SK-N-SH treated with all-trans-retinoic acid at 6 μM for 48 hours (cell line): ENCODE measurements around the gene CPA2.

Experiments used
- ATAC-seq: fragments of 200-7000 bp; cut with Tn5 transposase; 3 replicates; pipeline ENCODE4 v1.9.1; 2020; ENCODE audit warnings: mild to moderate bottlenecking, moderate library complexity
- ARNTL ChIP-seq: fragments of 450-650 bp; formaldehyde crosslinking; IDR thresholded peaks from 2 replicates; pipeline ENCODE4 v1.5.0; 2020; ENCODE audit warnings: low read depth, mild to moderate bottlenecking, moderate library complexity, borderline replicate concordance
- BACH2 ChIP-seq: fragments of 250-450 bp; sonication (Bioruptor Pico); IDR thresholded peaks from 2 replicates; pipeline ENCODE4 v1.9.0; 2021; ENCODE audit warnings: mild to moderate bottlenecking, borderline replicate concordance
- CSDC2 ChIP-seq: fragments of 250-450 bp; sonication (Bioruptor Pico); IDR thresholded peaks from 2 replicates; pipeline ENCODE4 v1.5.0; 2020; ENCODE audit warnings: mild to moderate bottlenecking, moderate library complexity
- ESRRG ChIP-seq: fragments of 250-450 bp; sonication (Bioruptor Pico); IDR thresholded peaks from 2 replicates; pipeline ENCODE4 v1.6.1; 2021; ENCODE audit warnings: mild to moderate bottlenecking
- GLIS3 ChIP-seq: fragments of 250-450 bp; sonication (Bioruptor Pico); IDR thresholded peaks from 2 replicates; pipeline ENCODE4 v1.5.0; 2020; ENCODE audit warnings: mild to moderate bottlenecking, moderate library complexity
- ISL1 ChIP-seq: fragments of 250-450 bp; sonication (Bioruptor Pico); IDR thresholded peaks from 2 replicates; pipeline ENCODE4 v2.1.2; 2022; ENCODE audit warnings: mild to moderate bottlenecking, moderate library complexity
- OSR1 ChIP-seq: fragments of 250-450 bp; sonication (Bioruptor Pico); IDR thresholded peaks from 2 replicates; pipeline ENCODE4 v1.8.0; 2022; ENCODE audit warnings: moderate library complexity, mild to moderate bottlenecking, inconsistent platforms
- PPARA ChIP-seq: fragments of 250-450 bp; sonication (Bioruptor Pico); IDR thresholded peaks from 2 replicates; pipeline ENCODE4 v1.5.0; 2020; ENCODE audit warnings: mild to moderate bottlenecking, borderline replicate concordance
- RARB ChIP-seq: fragments of 250-450 bp; sonication (Bioruptor Pico); IDR thresholded peaks from 2 replicates; pipeline ENCODE4 v1.8.0; 2021; ENCODE audit warnings: mild to moderate bottlenecking, moderate library complexity
- SNAI2 ChIP-seq: fragments of 250-450 bp; sonication (Bioruptor Pico); IDR thresholded peaks from 2 replicates; pipeline ENCODE4 v1.5.0; 2020; ENCODE audit warnings: mild to moderate bottlenecking, moderate library complexity
- TCF4 ChIP-seq: fragments of 250-450 bp; sonication (Bioruptor Pico); IDR thresholded peaks from 2 replicates; pipeline ENCODE4 v1.8.0; 2021; ENCODE audit warnings: mild to moderate bottlenecking, moderate library complexity, borderline replicate concordance
- TOX ChIP-seq: fragments of 250-450 bp; sonication (Bioruptor Pico); IDR thresholded peaks from 2 replicates; pipeline ENCODE4 v1.8.0; 2021; ENCODE audit warnings: mild to moderate bottlenecking, moderate library complexity, borderline replicate concordance
- ZC3H10 ChIP-seq: fragments of 250-450 bp; sonication (Bioruptor Pico); IDR thresholded peaks from 2 replicates; pipeline ENCODE4 v1.5.1; 2021; ENCODE audit warnings: mild to moderate bottlenecking, moderate library complexity
- ZFP3 ChIP-seq: fragments of 250-450 bp; sonication (Bioruptor Pico); IDR thresholded peaks from 2 replicates; pipeline ENCODE4 v1.5.0; 2020; ENCODE audit warnings: mild to moderate bottlenecking, moderate library complexity
- ZFP30 ChIP-seq: fragments of 450-650 bp; formaldehyde crosslinking; IDR thresholded peaks from 2 replicates; pipeline ENCODE4 v1.5.0; 2022; ENCODE audit warnings: mild to moderate bottlenecking, moderate library complexity
- ZNF565 ChIP-seq: fragments of 450-650 bp; formaldehyde crosslinking; conservative IDR thresholded peaks from 2 replicates; pipeline ENCODE4 v1.5.0; 2020; ENCODE audit warnings: low read depth, mild to moderate bottlenecking, moderate library complexity
- ZNF70 ChIP-seq: fragments of 450-650 bp; formaldehyde crosslinking; IDR thresholded peaks from 2 replicates; pipeline ENCODE4 v1.5.0; 2020; ENCODE audit warnings: mild to moderate bottlenecking, moderate library complexity
- ZNF8 ChIP-seq: fragments of 450-650 bp; formaldehyde crosslinking; IDR thresholded peaks from 2 replicates; pipeline ENCODE4 v1.5.0; 2020; ENCODE audit warnings: mild to moderate bottlenecking, moderate library complexity
- TF ChIP-seq, protein P1 (sequence below): fragments of 250-450 bp; sonication (Bioruptor Pico); IDR thresholded peaks from 2 replicates; pipeline ENCODE4 v1.8.0; 2020; ENCODE audit warnings: mild to moderate bottlenecking, moderate library complexity, borderline replicate concordance
- TF ChIP-seq, protein P2 (sequence below): fragments of 250-450 bp; sonication (Bioruptor Pico); IDR thresholded peaks from 2 replicates; pipeline ENCODE4 v1.8.0; 2021; ENCODE audit warnings: low read depth, mild to moderate bottlenecking, moderate library complexity, borderline replicate concordance
- TF ChIP-seq, protein P3 (sequence below): fragments of 250-450 bp; sonication (Bioruptor Pico); IDR thresholded peaks from 2 replicates; pipeline ENCODE4 v1.5.1; 2021; ENCODE audit warnings: mild to moderate bottlenecking, moderate library complexity

Gene CPA2

DNA sequence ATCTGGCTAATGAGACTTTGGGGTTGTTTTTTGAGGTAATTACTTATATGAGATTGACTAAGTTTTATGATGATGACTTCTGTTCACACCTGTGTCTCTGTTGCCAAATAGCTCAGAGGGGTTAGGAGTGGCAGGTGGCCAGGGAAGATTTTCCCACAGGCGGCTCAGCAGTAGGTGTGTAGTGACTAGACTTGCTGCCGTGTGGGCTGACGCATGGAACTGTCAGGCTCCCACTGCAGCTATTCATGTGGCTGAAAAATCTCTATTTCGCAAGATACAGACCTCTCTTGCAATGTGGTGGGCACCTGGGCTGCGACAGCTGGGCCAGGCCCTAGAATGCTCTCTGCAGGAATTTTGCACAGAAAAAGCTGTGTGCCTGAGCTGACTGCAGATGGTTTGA lies 27.7 kb downstream of the CPA2 start:
- TF ChIP-seq ISL1 (CRISPR knock-in tag) (no peak), TCF4 (CRISPR knock-in tag) (no peak), ZC3H10 (CRISPR knock-in tag) (no peak), RARB (CRISPR knock-in tag) (no peak)
- no peak for ATAC-seq

DNA sequence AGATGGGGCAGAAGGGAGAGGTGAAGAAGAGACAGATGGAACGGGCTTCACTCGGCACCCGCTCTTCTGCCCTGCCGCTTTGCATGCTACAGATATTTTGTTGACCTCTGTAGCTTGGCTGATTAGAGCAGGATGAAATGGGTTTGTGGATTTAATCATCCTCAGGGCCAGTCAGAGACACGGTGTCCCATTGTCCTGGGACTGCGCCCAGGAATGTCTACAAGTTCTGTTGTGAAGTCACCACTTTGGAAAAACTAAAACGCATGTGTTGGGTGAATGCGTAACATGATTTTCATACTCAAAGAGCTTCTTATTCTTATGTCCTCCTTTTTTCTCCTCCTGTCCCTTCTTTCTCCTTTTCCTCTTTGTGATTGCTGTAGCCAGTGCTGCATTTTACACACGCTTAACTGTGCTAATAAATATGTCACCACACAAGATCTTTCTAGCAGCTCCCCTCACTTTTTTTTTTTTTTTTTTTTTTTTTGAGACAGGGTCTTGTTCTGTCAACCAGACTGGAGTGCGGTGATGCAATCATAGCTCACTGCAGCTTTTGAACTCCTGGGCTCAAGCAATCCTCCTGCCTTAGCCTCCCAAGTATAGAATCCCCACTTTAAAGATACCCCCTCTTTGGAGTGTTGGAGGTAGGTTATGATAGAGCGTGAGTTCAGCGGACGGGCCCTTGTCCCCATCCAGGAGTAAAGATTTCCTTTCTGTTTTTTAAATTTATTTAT lies 29.7 kb downstream of the CPA2 start:
- no peak for ATAC-seq
- TF ChIP-seq PPARA, result no peak
- TF ChIP-seq, protein P1, sequence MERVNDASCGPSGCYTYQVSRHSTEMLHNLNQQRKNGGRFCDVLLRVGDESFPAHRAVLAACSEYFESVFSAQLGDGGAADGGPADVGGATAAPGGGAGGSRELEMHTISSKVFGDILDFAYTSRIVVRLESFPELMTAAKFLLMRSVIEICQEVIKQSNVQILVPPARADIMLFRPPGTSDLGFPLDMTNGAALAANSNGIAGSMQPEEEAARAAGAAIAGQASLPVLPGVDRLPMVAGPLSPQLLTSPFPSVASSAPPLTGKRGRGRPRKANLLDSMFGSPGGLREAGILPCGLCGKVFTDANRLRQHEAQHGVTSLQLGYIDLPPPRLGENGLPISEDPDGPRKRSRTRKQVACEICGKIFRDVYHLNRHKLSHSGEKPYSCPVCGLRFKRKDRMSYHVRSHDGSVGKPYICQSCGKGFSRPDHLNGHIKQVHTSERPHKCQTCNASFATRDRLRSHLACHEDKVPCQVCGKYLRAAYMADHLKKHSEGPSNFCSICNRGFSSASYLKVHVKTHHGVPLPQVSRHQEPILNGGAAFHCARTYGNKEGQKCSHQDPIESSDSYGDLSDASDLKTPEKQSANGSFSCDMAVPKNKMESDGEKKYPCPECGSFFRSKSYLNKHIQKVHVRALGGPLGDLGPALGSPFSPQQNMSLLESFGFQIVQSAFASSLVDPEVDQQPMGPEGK (CRISPR knock-in tag), result no peak
- no peak for TF ChIP-seq ZNF70 (CRISPR knock-in tag)
- no peak for TF ChIP-seq OSR1
- no peak for TF ChIP-seq TCF4 (CRISPR knock-in tag)
- no peak for TF ChIP-seq ZNF8 (CRISPR knock-in tag)
- no peak for TF ChIP-seq ARNTL (CRISPR knock-in tag)
- no peak for TF ChIP-seq BACH2 (CRISPR knock-in tag)
- TF ChIP-seq, protein P2, sequence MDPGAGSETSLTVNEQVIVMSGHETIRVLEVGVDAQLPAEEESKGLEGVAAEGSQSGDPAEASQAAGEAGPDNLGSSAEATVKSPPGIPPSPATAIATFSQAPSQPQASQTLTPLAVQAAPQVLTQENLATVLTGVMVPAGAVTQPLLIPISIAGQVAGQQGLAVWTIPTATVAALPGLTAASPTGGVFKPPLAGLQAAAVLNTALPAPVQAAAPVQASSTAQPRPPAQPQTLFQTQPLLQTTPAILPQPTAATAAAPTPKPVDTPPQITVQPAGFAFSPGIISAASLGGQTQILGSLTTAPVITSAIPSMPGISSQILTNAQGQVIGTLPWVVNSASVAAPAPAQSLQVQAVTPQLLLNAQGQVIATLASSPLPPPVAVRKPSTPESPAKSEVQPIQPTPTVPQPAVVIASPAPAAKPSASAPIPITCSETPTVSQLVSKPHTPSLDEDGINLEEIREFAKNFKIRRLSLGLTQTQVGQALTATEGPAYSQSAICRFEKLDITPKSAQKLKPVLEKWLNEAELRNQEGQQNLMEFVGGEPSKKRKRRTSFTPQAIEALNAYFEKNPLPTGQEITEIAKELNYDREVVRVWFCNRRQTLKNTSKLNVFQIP, result no peak
- TF ChIP-seq ISL1 (CRISPR knock-in tag), result no peak
- TF ChIP-seq RARB (CRISPR knock-in tag), result no peak
- no peak for TF ChIP-seq ESRRG (CRISPR knock-in tag)
- no peak for TF ChIP-seq ZFP30 (CRISPR knock-in tag)
- no peak for TF ChIP-seq ZNF565 (CRISPR knock-in tag)
- TF ChIP-seq, protein P3, sequence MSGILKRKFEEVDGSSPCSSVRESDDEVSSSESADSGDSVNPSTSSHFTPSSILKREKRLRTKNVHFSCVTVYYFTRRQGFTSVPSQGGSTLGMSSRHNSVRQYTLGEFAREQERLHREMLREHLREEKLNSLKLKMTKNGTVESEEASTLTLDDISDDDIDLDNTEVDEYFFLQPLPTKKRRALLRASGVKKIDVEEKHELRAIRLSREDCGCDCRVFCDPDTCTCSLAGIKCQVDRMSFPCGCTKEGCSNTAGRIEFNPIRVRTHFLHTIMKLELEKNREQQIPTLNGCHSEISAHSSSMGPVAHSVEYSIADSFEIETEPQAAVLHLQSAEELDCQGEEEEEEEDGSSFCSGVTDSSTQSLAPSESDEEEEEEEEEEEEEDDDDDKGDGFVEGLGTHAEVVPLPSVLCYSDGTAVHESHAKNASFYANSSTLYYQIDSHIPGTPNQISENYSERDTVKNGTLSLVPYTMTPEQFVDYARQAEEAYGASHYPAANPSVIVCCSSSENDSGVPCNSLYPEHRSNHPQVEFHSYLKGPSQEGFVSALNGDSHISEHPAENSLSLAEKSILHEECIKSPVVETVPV, result no peak
- no peak for TF ChIP-seq TOX (CRISPR knock-in tag)
- TF ChIP-seq ZC3H10 (CRISPR knock-in tag), result no peak
- no peak for TF ChIP-seq GLIS3 (CRISPR knock-in tag)
- no peak for TF ChIP-seq ZFP3 (CRISPR knock-in tag)
- TF ChIP-seq CSDC2 (CRISPR knock-in tag), result no peak

DNA sequence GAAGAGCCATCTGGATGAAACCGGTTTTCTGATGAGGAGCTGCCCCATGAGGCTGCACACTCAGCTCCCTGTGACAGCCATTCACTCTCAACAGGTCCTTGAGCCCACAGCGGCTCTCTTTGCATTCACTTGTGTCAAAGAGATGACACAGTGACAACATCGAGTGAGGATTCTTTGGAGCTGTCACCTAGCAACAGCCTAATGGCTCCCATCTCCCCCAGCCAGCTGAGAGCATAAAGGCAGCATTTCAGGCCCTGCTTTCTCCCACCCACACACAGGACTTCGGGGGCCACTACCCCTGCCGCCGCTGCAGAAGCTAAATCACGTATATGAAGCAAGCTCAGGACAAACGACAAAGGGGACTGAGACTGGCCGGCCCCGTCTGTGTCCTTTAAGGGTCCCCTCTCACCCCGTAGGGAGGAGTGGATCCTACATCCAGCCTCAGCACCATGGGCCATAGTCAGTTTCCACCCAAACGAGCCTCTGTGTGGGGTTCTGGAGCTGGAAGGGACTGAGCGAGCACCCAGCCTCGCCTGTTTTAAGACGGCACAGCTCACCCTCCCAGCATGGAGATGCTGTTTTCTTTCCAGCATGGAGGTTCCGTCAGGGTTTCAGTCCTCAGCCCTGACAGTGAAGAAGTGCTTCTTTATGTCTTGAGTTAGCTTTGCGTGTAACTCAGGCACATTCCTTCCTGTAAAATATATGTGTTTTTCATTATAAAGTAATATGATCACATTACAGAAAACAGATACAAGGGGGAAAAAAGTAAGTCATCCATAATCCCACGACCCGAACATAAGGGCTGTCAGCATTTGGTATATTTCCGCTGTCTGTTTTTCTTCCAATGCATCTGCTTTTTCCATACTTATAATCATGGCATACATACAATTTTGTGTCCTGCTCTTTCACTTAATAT lies 31.2 kb downstream of the CPA2 start:
- ATAC-seq, result peak; percentile 68
- TF ChIP-seq ARNTL (CRISPR knock-in tag) (no peak), ZFP3 (CRISPR knock-in tag) (no peak), OSR1 (no peak), ZFP30 (CRISPR knock-in tag) (no peak)

DNA sequence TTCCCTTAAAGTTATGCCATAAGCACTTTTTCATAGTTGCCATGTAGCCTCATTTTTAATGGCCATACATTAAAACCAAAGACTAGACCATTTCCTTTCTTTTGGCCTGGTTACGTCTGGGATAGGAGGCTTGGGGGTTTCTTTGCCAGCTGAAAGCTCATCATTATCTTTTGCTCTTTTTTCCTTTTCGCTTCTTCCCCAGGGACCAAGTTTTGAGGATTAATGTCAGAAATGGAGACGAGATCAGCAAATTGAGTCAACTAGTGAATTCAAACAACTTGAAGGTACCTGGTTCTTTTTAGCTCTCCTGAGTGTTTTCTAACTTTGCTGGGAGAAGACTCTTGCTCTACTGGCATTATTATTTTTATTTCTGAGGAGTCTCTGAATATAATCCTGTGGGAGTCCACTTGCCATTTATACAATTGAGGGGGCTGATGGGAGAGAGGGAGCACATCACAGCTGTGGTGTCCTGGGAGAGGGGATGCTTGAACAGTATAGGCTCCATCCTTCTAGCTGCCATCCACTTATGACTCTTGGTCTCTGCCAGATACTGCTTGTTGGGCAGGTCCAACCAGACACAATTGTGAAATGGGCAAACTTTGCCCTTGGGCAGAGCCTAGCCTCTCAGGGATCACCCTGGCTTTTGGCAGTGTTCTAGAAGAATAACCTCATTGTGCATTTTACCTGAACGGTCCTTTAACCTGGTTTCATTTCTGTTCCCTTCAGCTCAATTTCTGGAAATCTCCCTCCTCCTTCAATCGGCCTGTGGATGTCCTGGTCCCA lies 32.1 kb downstream of the CPA2 start:
- TF ChIP-seq BACH2 (CRISPR knock-in tag) (no peak), SNAI2 (no peak), ZNF70 (CRISPR knock-in tag) (no peak), ISL1 (CRISPR knock-in tag) (no peak), ZNF565 (CRISPR knock-in tag) (no peak), ARNTL (CRISPR knock-in tag) (no peak), ZC3H10 (CRISPR knock-in tag) (no peak), RARB (CRISPR knock-in tag) (no peak), GLIS3 (CRISPR knock-in tag) (no peak), TCF4 (CRISPR knock-in tag) (no peak)
- ATAC-seq, result no peak
